ENCODE data around the gene C5orf47.

The C5orf47 gene

DNA sequence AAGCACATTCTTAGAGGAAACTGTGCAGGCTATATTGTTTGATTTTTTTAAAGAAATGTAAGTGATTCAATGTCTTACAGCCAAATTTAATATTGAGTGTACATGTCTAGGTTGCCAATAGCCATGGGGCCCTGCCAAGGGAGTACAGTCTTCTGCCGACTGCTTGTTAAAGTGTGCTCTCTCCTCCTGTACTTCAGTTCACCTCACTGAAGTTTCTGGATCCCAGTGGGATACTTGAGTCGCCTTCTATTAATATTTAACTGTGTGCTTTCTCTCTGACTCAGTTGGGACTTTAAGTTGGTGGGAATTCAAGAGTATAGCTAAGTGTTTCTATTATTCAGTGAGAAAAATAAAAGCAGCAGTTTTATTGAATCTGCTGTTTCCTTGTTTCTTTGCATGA is 44.5 kb upstream of the C5orf47 start:
- TF ChIP-seq POLR2AphosphoS5 (IDR thresholded peaks at IDR 0.05; ENCODE audit: low read depth, low read length) (no peak), SIN3A (IDR thresholded peaks at IDR 0.05; ENCODE audit: borderline replicate concordance, insufficient read depth, low read length) (no peak), FOXP2 (optimal IDR thresholded peaks at IDR 0.05; ENCODE audit: borderline replicate concordance, extremely low read depth, extremely low read length, insufficient read depth) (no peak), TAF1 (IDR thresholded peaks at IDR 0.05; ENCODE audit: borderline replicate concordance, insufficient read depth, low read length) (no peak)
- TF ChIP-seq, protein P1, sequence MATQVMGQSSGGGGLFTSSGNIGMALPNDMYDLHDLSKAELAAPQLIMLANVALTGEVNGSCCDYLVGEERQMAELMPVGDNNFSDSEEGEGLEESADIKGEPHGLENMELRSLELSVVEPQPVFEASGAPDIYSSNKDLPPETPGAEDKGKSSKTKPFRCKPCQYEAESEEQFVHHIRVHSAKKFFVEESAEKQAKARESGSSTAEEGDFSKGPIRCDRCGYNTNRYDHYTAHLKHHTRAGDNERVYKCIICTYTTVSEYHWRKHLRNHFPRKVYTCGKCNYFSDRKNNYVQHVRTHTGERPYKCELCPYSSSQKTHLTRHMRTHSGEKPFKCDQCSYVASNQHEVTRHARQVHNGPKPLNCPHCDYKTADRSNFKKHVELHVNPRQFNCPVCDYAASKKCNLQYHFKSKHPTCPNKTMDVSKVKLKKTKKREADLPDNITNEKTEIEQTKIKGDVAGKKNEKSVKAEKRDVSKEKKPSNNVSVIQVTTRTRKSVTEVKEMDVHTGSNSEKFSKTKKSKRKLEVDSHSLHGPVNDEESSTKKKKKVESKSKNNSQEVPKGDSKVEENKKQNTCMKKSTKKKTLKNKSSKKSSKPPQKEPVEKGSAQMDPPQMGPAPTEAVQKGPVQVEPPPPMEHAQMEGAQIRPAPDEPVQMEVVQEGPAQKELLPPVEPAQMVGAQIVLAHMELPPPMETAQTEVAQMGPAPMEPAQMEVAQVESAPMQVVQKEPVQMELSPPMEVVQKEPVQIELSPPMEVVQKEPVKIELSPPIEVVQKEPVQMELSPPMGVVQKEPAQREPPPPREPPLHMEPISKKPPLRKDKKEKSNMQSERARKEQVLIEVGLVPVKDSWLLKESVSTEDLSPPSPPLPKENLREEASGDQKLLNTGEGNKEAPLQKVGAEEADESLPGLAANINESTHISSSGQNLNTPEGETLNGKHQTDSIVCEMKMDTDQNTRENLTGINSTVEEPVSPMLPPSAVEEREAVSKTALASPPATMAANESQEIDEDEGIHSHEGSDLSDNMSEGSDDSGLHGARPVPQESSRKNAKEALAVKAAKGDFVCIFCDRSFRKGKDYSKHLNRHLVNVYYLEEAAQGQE (IDR thresholded peaks at IDR 0.05; ENCODE audit: insufficient read depth in 1 of 2, low read depth in 2 of 2, low read length in 2 of 2): no peak

DNA sequence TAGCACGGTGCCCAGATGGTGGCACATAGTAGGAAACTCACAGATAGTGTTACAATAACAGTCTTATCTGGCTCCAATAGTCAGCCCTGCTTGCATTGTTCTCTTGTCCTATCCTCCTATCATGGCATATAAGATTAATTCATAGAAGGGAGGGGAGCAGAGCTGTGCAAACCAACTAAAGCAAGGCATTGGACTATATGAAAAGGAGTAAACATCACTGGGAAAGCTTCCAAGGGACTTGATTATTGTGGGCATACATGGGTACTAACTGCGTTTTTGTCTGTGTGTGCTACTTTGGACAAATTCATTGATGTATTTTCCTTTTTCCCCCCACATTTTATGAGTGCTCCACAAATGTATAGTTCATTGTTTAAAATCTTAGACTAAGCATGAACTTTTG is 43.8 kb upstream of the C5orf47 start:
- TF ChIP-seq POLR2AphosphoS5 (IDR thresholded peaks at IDR 0.05; ENCODE audit: low read depth, low read length) (no peak), SIN3A (IDR thresholded peaks at IDR 0.05; ENCODE audit: borderline replicate concordance, insufficient read depth, low read length) (no peak), TAF1 (IDR thresholded peaks at IDR 0.05; ENCODE audit: borderline replicate concordance, insufficient read depth, low read length) (no peak), FOXP2 (optimal IDR thresholded peaks at IDR 0.05; ENCODE audit: borderline replicate concordance, extremely low read depth, extremely low read length, insufficient read depth) (no peak)
- TF ChIP-seq, protein P1 (IDR thresholded peaks at IDR 0.05; ENCODE audit: insufficient read depth in 1 of 2, low read depth in 2 of 2, low read length in 2 of 2): no peak

DNA sequence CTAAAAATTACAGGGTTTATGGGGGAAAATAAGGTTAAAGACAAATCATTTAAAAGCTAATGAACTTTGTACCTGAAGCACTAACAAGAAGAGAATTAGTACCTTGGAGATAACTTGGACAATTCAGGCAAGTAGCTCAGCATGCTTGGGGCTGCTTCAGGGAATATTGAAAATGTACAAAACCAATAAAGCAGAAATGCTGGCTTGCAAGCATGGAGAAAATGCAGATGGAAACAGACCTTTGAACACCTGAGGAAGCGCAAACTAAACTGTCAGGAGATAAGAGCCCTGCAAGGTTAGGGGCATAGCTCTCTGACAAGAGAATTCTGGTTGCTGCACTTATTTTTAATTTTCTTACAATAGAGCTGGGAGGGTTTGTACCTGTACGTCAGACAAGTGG is 42.6 kb upstream of the C5orf47 start:
- TF ChIP-seq POLR2AphosphoS5 (IDR thresholded peaks at IDR 0.05; ENCODE audit: low read depth, low read length) (no peak), SIN3A (IDR thresholded peaks at IDR 0.05; ENCODE audit: borderline replicate concordance, insufficient read depth, low read length) (no peak), FOXP2 (optimal IDR thresholded peaks at IDR 0.05; ENCODE audit: borderline replicate concordance, extremely low read depth, extremely low read length, insufficient read depth) (no peak), TAF1 (IDR thresholded peaks at IDR 0.05; ENCODE audit: borderline replicate concordance, insufficient read depth, low read length) (no peak)
- TF ChIP-seq, protein P1 (IDR thresholded peaks at IDR 0.05; ENCODE audit: insufficient read depth in 1 of 2, low read depth in 2 of 2, low read length in 2 of 2): no peak

DNA sequence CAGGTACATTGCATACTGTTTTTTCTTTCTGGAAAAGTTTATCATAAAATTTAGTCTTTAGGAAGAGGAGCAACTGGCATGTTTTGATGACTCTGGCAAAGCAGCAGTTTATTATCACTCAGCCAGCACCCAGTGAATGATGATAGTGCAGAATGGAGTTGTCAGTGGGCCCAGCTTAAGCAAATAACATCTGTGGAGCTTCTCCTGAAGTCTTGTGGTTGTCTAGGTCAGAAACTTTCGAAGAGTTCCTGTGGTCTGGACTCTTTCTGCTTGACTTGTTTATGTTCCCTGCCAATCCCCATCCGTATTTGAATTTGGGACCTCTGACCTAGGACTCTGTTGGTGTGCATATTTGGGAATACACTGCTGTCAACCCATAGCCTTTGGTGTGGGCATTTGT is 38.1 kb upstream of the C5orf47 start:
- TF ChIP-seq, protein P1 (IDR thresholded peaks at IDR 0.05; ENCODE audit: insufficient read depth in 1 of 2, low read depth in 2 of 2, low read length in 2 of 2): no peak
- TF ChIP-seq TAF1 (IDR thresholded peaks at IDR 0.05; ENCODE audit: borderline replicate concordance, insufficient read depth, low read length): no peak
- no peak for TF ChIP-seq FOXP2 (optimal IDR thresholded peaks at IDR 0.05; ENCODE audit: borderline replicate concordance, extremely low read depth, extremely low read length, insufficient read depth)
- no peak for TF ChIP-seq POLR2AphosphoS5 (IDR thresholded peaks at IDR 0.05; ENCODE audit: low read depth, low read length)
- no peak for TF ChIP-seq SIN3A (IDR thresholded peaks at IDR 0.05; ENCODE audit: borderline replicate concordance, insufficient read depth, low read length)

All from PFSK-1 (cell line).